Measurements from ENCODE around the gene NLRP6.
"Not testable (repeated sequence)": the region's sequence is repeated elsewhere in the genome, so short reads cannot be mapped to it uniquely, and the experiment has no call there.

The NLRP6 gene

GRCh38 chr11:303363-303762 lies 25.2 kb downstream of the NLRP6 start:
- no peaks in the 10 kb centered on the region for H3K9me3 Mint-ChIP-seq
- H3K36me3 Mint-ChIP-seq = no peaks in the 10 kb centered on the region
- H3K4me1 Mint-ChIP-seq = peaks cover 21% of the 10 kb centered on the region
- H3K27me3 Mint-ChIP-seq = no peaks in the 10 kb centered on the region
- no peak overlapping the region for H3K4me3 Mint-ChIP-seq
- ATAC-seq = peak; percentile 48
- H3K27ac Mint-ChIP-seq = no peak overlapping the region

GRCh38 chr11:304061-304506 lies 25.9 kb downstream of the NLRP6 start:
- Mint-ChIP-seq H3K4me1 (peaks cover 28% of the 10 kb centered on the region), H3K27me3 (no peaks in the 10 kb centered on the region), H3K9me3 (no peaks in the 10 kb centered on the region), H3K36me3 (no peaks in the 10 kb centered on the region), H3K27ac (no peak overlapping the region), H3K4me3 (no peak overlapping the region)
- no peak for ATAC-seq

- peaks cover 37% of the 10 kb centered on the region for H3K4me1 Mint-ChIP-seq
- no peak overlapping the region for H3K4me3 Mint-ChIP-seq
- no peak for ATAC-seq
- no peaks in the 10 kb centered on the region for H3K27me3 Mint-ChIP-seq
- H3K27ac Mint-ChIP-seq = no peak overlapping the region
- H3K9me3 Mint-ChIP-seq = no peaks in the 10 kb centered on the region
- no peaks in the 10 kb centered on the region for H3K36me3 Mint-ChIP-seq
These were observed 27.0 kb downstream of the NLRP6 start for GRCh38 chr11:304915-305843.

GRCh38 chr11:305844-306211 lies 27.6 kb downstream of the NLRP6 start:
- H3K36me3 Mint-ChIP-seq = no peaks in the 10 kb centered on the region
- no peak overlapping the region for H3K4me3 Mint-ChIP-seq
- no peak for ATAC-seq
- no peak overlapping the region for H3K27ac Mint-ChIP-seq
- H3K9me3 Mint-ChIP-seq = no peaks in the 10 kb centered on the region
- peaks cover 37% of the 10 kb centered on the region for H3K4me1 Mint-ChIP-seq
- H3K27me3 Mint-ChIP-seq = no peaks in the 10 kb centered on the region

GRCh38 chr11:306645-307371 lies 28.6 kb downstream of the NLRP6 start:
- no peak for ATAC-seq
- H3K36me3 Mint-ChIP-seq = no peaks in the 10 kb centered on the region
- H3K27me3 Mint-ChIP-seq = no peaks in the 10 kb centered on the region
- H3K4me3 Mint-ChIP-seq = peak overlapping the region; percentile 26
- peak overlapping the region; percentile 99 for H3K27ac Mint-ChIP-seq
- peaks cover 40% of the 10 kb centered on the region for H3K4me1 Mint-ChIP-seq
- no peaks in the 10 kb centered on the region for H3K9me3 Mint-ChIP-seq

- H3K36me3 Mint-ChIP-seq, H3K27me3 Mint-ChIP-seq, H3K9me3 Mint-ChIP-seq: not testable (repeated sequence)
- Mint-ChIP-seq H3K4me1 (peaks cover 43% of the 10 kb centered on the region), H3K27ac (peak within 1 kb of the TSS; percentile 99), H3K4me3 (peak within 1 kb of the TSS; percentile 95)
- peak; percentile 64 for ATAC-seq
These were observed 29.8 kb downstream of the NLRP6 start, which contains the start of gene IFITM2 for GRCh38 chr11:307766-308708. Gene IFITM2, plus strand, starts transcription at chr11:307816. Its CDS starts 377 bp downstream, at chr11:308193.

GRCh38 chr11:308740-309665 lies 30.8 kb downstream of the NLRP6 start:
- ATAC-seq, H3K9me3 Mint-ChIP-seq, H3K36me3 Mint-ChIP-seq, H3K27me3 Mint-ChIP-seq: not testable (repeated sequence)
- Mint-ChIP-seq H3K4me3 (peak overlapping the region; percentile 95), H3K4me1 (peaks cover 45% of the 10 kb centered on the region), H3K27ac (peak overlapping the region; percentile 99)

GRCh38 chr11:309979-310572 lies 31.9 kb downstream of the NLRP6 start:
- H3K36me3 Mint-ChIP-seq, ATAC-seq, H3K9me3 Mint-ChIP-seq, H3K27me3 Mint-ChIP-seq: not testable (repeated sequence)
- H3K4me3 Mint-ChIP-seq = peak overlapping the region; percentile 40
- peaks cover 55% of the 10 kb centered on the region for H3K4me1 Mint-ChIP-seq
- peak overlapping the region; percentile 99 for H3K27ac Mint-ChIP-seq

GRCh38 chr11:311013-311748 lies 33.0 kb downstream of the NLRP6 start:
- ATAC-seq = peak; percentile 67
- H3K27me3 Mint-ChIP-seq, H3K36me3 Mint-ChIP-seq, H3K9me3 Mint-ChIP-seq: not testable (repeated sequence)
- H3K27ac Mint-ChIP-seq = peak overlapping the region; percentile 64
- peaks cover 59% of the 10 kb centered on the region for H3K4me1 Mint-ChIP-seq
- H3K4me3 Mint-ChIP-seq = peak overlapping the region; percentile 56

GRCh38 chr11:312092-312816 lies 34.0 kb downstream of the NLRP6 start:
- peaks cover 67% of the 10 kb centered on the region for H3K4me1 Mint-ChIP-seq
- H3K36me3 Mint-ChIP-seq = no peaks in the 10 kb centered on the region
- H3K4me3 Mint-ChIP-seq = peak overlapping the region; percentile 56
- H3K27me3 Mint-ChIP-seq = no peaks in the 10 kb centered on the region
- H3K27ac Mint-ChIP-seq = peak overlapping the region; percentile 89
- no peaks in the 10 kb centered on the region for H3K9me3 Mint-ChIP-seq
- ATAC-seq = no peak

GRCh38 chr11:313304-313786 lies 35.1 kb downstream of the NLRP6 start:
- peaks cover 67% of the 10 kb centered on the region for H3K4me1 Mint-ChIP-seq
- H3K27me3 Mint-ChIP-seq = no peaks in the 10 kb centered on the region
- H3K36me3 Mint-ChIP-seq = no peaks in the 10 kb centered on the region
- peak overlapping the region; percentile 91 for H3K4me3 Mint-ChIP-seq
- no peaks in the 10 kb centered on the region for H3K9me3 Mint-ChIP-seq
- peak overlapping the region; percentile 89 for H3K27ac Mint-ChIP-seq
- ATAC-seq = no peak

- peak; percentile 62 for ATAC-seq
- Mint-ChIP-seq H3K4me1 (peaks cover 61% of the 10 kb centered on the region), H3K27me3 (no peaks in the 10 kb centered on the region), H3K4me3 (peak within 1 kb of the TSS; percentile 91), H3K27ac (peak within 1 kb of the TSS; percentile 89), H3K9me3 (no peaks in the 10 kb centered on the region), H3K36me3 (no peaks in the 10 kb centered on the region)
These were observed 35.8 kb downstream of the NLRP6 start, which contains the start of gene IFITM1 for GRCh38 chr11:313787-314553. Gene IFITM1, plus strand, starts transcription at chr11:314040. Its CDS starts 131 bp downstream, at chr11:314171.

Measured in stimulated activated memory B cell treated with anti-CD40 and anti-IgM and Interleukin-4, amounts not matched to agents 10 μg/mL and 1 μg/mL and 100 μg/mL, for 72 hours (primary cell).